A549 (cell line): Measurements from ENCODE around the gene RGS10. TPM values are rescaled to one million over a fixed set of nuclear protein-coding genes. Genes with fewer than 3 reads are reported as not detected.

ENCODE experiments used
- ATAC-seq, 2 experiments: fragments of 200-7000 bp in 1 of 2; fragments of >200 bp in 1 of 2; cut with Nextera tagmentation in 1 of 2; cut with Tn5 transposase in 1 of 2; 3 replicates each; pipeline versions ENCODE4 v1.8.0 to v1.9.1; 2018 to 2020; ENCODE audit warnings: mild to moderate bottlenecking in 1 of 2, moderate library complexity in 1 of 2
- CTCF ChIA-PET: fragments of 300-600 bp; sonication (Branson Sonifier 250); formaldehyde crosslinking; extraction: SDS; loops from one replicate; lab custom pipeline; 2021; ENCODE audit warnings: antibody characterized with exemption, inconsistent platforms; lab: Yijun Ruan, JAX
- POLR2A ChIA-PET: fragments of 350-600 bp; formaldehyde crosslinking; extraction: SDS; loops from one replicate; lab custom pipeline; 2021; ENCODE audit warnings: antibody characterized with exemption, inconsistent platforms; lab: Yijun Ruan, JAX
- DNase-seq, 2 experiments: peaks; one replicate each; pipeline versions ENCODE4 v3.0.0 to v3.0.0-alpha.2; 2011 to 2016; ENCODE audit warnings: low read depth in 1 of 2, low spot score in 1 of 2
- FAIRE-seq: peaks from 2 replicates; lab custom pipeline; 2011; peaks lifted over from hg19 to GRCh38; lab: Jason Lieb, UNC
- H3K27ac ChIP-seq, 2 experiments: fragments of >200 bp; sonication (Bioruptor Twin); formaldehyde crosslinking; 3 replicates each; pipeline ENCODE4 v1.5.1; 2016 to 2017
- H3K4me1 ChIP-seq: fragments of >200 bp; sonication (Bioruptor Twin); formaldehyde crosslinking; 3 replicates; pipeline ENCODE4 v1.6.1; 2016
- H3K4me2 ChIP-seq: fragments of >200 bp; sonication (Bioruptor Twin); formaldehyde crosslinking; 3 replicates; pipeline ENCODE4 v1.6.1; 2016
- H3K4me3 ChIP-seq: fragments of >200 bp; sonication (Bioruptor Twin); formaldehyde crosslinking; 3 replicates; pipeline ENCODE4 v1.5.1; 2016
- H3K9me3 ChIP-seq: fragments of >200 bp; sonication (Bioruptor Twin); formaldehyde crosslinking; 3 replicates; pipeline ENCODE4 v1.6.1; 2016
- ATOH8 ChIP-seq: fragments of 250-450 bp; sonication (Bioruptor Pico); IDR thresholded peaks from 2 replicates; pipeline ENCODE4 v1.5.0; 2020; ENCODE audit warnings: low read depth, mild to moderate bottlenecking, moderate library complexity
- BCL3 ChIP-seq: fragments of >200 bp; sonication (Bioruptor Twin); formaldehyde crosslinking; IDR thresholded peaks from 3 replicates; pipeline ENCODE4 v1.6.1; 2016
- BHLHE40 ChIP-seq: IDR thresholded peaks from 2 replicates; pipeline ENCODE4 v1.6.1; 2012; ENCODE audit warnings: low read depth, low read length, inconsistent platforms
- CBX8 ChIP-seq: fragments of 200-600 bp; sonication (generic); IDR thresholded peaks from 2 replicates; pipeline ENCODE4 v1.6.1; 2016
- CEBPB ChIP-seq, 2 experiments: fragments of >200 bp in 1 of 2; sonication (Bioruptor Twin) in 1 of 2; formaldehyde crosslinking in 1 of 2; IDR thresholded peaks; 2 replicates each; pipeline ENCODE4 v1.6.1; 2012 to 2016
- ESRRA ChIP-seq: fragments of 150-350 bp; IDR thresholded peaks from 2 replicates; pipeline ENCODE4 v1.6.1; 2014; ENCODE audit warnings: mild to moderate bottlenecking, low read length, borderline replicate concordance
- FOSB ChIP-seq: fragments of 250-450 bp; sonication (Bioruptor Pico); IDR thresholded peaks from 2 replicates; pipeline ENCODE4 v1.5.0; 2020; ENCODE audit warnings: mild to moderate bottlenecking, moderate library complexity
- FOXS1 ChIP-seq: fragments of 250-450 bp; sonication (Bioruptor Pico); IDR thresholded peaks from 2 replicates; pipeline ENCODE4 v1.5.0; 2020; ENCODE audit warnings: mild to moderate bottlenecking, moderate library complexity
- HOXA7 ChIP-seq: fragments of 250-450 bp; sonication (Bioruptor Pico); IDR thresholded peaks from 2 replicates; pipeline ENCODE4 v1.5.0; 2020; ENCODE audit warnings: mild to moderate bottlenecking, moderate library complexity
- HOXB5 ChIP-seq: fragments of 250-450 bp; sonication (Bioruptor Pico); IDR thresholded peaks from 2 replicates; pipeline ENCODE4 v1.5.0; 2020; ENCODE audit warnings: mild to moderate bottlenecking, moderate library complexity
- JUNB ChIP-seq: fragments of >200 bp; sonication (Bioruptor Twin); formaldehyde crosslinking; IDR thresholded peaks from 2 replicates; pipeline ENCODE4 v1.6.1; 2016
- KDM1A ChIP-seq: fragments of 200-600 bp; sonication (generic); IDR thresholded peaks from 2 replicates; pipeline ENCODE4 v1.6.1; 2016; ENCODE audit warnings: low read depth, mild to moderate bottlenecking
- KDM5A ChIP-seq: fragments of 200-600 bp; sonication (generic); IDR thresholded peaks from 2 replicates; pipeline ENCODE4 v1.6.1; 2016; ENCODE audit warnings: antibody characterized with exemption, mild to moderate bottlenecking
- MAFK ChIP-seq: fragments of 450-650 bp; IDR thresholded peaks from 2 replicates; pipeline ENCODE4 v1.6.1; 2014; ENCODE audit not compliant: partially characterized antibody
- NFE2L2 ChIP-seq: fragments of 150-350 bp; conservative IDR thresholded peaks from 2 replicates; pipeline ENCODE4 v1.6.1; 2014; ENCODE audit warnings: low read length
- NPAS2 ChIP-seq: fragments of 250-450 bp; sonication (Bioruptor Pico); IDR thresholded peaks from 2 replicates; pipeline ENCODE4 v1.8.0; 2022; ENCODE audit warnings: mild to moderate bottlenecking, moderate library complexity, borderline replicate concordance
- NR3C1 ChIP-seq: fragments of >200 bp; sonication (Bioruptor Twin); formaldehyde crosslinking; IDR thresholded peaks from 3 replicates; pipeline ENCODE4 v1.6.1; 2017
- PBX3 ChIP-seq: IDR thresholded peaks from 2 replicates; pipeline ENCODE4 v1.6.1; 2012
- PHF8 ChIP-seq: fragments of 200-600 bp; sonication (generic); IDR thresholded peaks from 2 replicates; pipeline ENCODE4 v1.6.1; 2016; ENCODE audit warnings: low read depth, mild to moderate bottlenecking, antibody characterized with exemption, moderate library complexity, borderline replicate concordance
- RCOR1 ChIP-seq: fragments of 150-350 bp; IDR thresholded peaks from 2 replicates; pipeline ENCODE4 v1.6.1; 2014; ENCODE audit warnings: antibody characterized with exemption, low read length, low read depth
- SMC3 ChIP-seq: fragments of >200 bp; sonication (Bioruptor Twin); formaldehyde crosslinking; IDR thresholded peaks from 3 replicates; pipeline ENCODE4 v1.6.1; 2018; ENCODE audit warnings: inconsistent platforms
- USF2 ChIP-seq: fragments of 450-650 bp; IDR thresholded peaks from 2 replicates; pipeline ENCODE4 v1.6.1; 2014; ENCODE audit warnings: antibody characterized with exemption
- ZFP36 ChIP-seq: fragments of 450-650 bp; IDR thresholded peaks from 2 replicates; pipeline ENCODE4 v1.6.1; 2014; ENCODE audit warnings: borderline replicate concordance; ENCODE audit not compliant: partially characterized antibody
- ZNF302 ChIP-seq: fragments of 250-450 bp; sonication (Bioruptor Pico); IDR thresholded peaks from 2 replicates; pipeline ENCODE4 v1.9.0; 2021; ENCODE audit warnings: inconsistent platforms, mild to moderate bottlenecking, moderate library complexity
- ZSCAN20 ChIP-seq: fragments of 250-450 bp; sonication (Bioruptor Pico); IDR thresholded peaks from 2 replicates; pipeline ENCODE4 v1.8.0; 2022; ENCODE audit warnings: mild to moderate bottlenecking, moderate library complexity
- WGBS: methylation state at CpG from one replicate; pipeline ENCODE4 v1.1.6; 2017; ENCODE audit errors: missing lambda C conversion rate; 5-methylcytosine and 5-hydroxymethylcytosine counted together
- polyA plus RNA-seq, 4 experiments: library from polyadenylated mRNA; depleted of rRNA in 3 of 4; stranded (reverse); fragments of >200 nt; fragmentation: RNase III in 1 of 4; extraction: RNeasy Plus Mini Kit Qiagen cat#74134 plus additional on column Dnase treatment in 1 of 4; gene quantifications; 2 replicates in 3 of 4; 3 replicates in 1 of 4; pipeline ENCODE4 v1.2.3, GENCODE V29; 2011 to 2017

RGS10 gene
- polyA plus RNA-seq, 2 of the 4 experiments (the other 2 are of a cell fraction) = 39.7 to 46.4 TPM

- DNase-seq (no peak), FAIRE-seq (no peak), ATAC-seq (no peak)
- no peak overlapping the region for H3K4me3 ChIP-seq
- no peak overlapping the region for H3K4me2 ChIP-seq
- H3K4me1 ChIP-seq = no peaks in the 10 kb centered on the region
- no peaks in the 10 kb centered on the region for H3K9me3 ChIP-seq
- H3K27ac ChIP-seq = no peak overlapping the region
- ChIA-PET POLR2A (interaction anchor here (0.6 kb wide), 1 partner anchor 9 kb away, joined by 3 read pairs; no protein-coding TSS in a partner anchor), CTCF (interaction anchor here (0.7 kb wide), 1 partner anchor 150 kb away, joined by 3 read pairs; the partner anchor contains the start of gene INPP5F)
- TF ChIP-seq CEBPB (IDR thresholded peaks at IDR 0.05) (no peak), RCOR1 (no peak), NR3C1 (no peak)
These were observed 33.5 kb upstream of the RGS10 start for GRCh38 chr10:119575991-119576390.

- FAIRE-seq (no peak), ATAC-seq (peak in 1 of 2 experiments; percentile 61; a peak in 2 of 6 replicates), DNase-seq (peak; percentile 21 to 25)
- WGBS = 68% methylated on average over 5 of the region's 5 CpGs
- no peaks in the 10 kb centered on the region for H3K9me3 ChIP-seq
- CTCF ChIA-PET = no interaction called here
- no peaks in the 10 kb centered on the region for H3K4me1 ChIP-seq
- POLR2A ChIA-PET = interaction anchor here (0.6 kb wide), 1 partner anchor 10 kb away, joined by 3 read pairs; no protein-coding TSS in a partner anchor
- H3K27ac ChIP-seq = no peak overlapping the region
- no peak overlapping the region for H3K4me2 ChIP-seq
- TF ChIP-seq BCL3 = no peak
- TF ChIP-seq PHF8 = no peak
- no peak for TF ChIP-seq ZSCAN20 (CRISPR knock-in tag)
- no peak for TF ChIP-seq USF2
- TF ChIP-seq FOSB (CRISPR knock-in tag) = no peak
- TF ChIP-seq PBX3 = no peak
- no peak overlapping the region for H3K4me3 ChIP-seq
These were observed 33.0 kb upstream of the RGS10 start for GRCh38 chr10:119575506-119575905.

GRCh38 chr10:119567978-119568377 is 25.5 kb upstream of the RGS10 start:
- Histone ChIP-seq H3K4me1 (no peaks in the 10 kb centered on the region), H3K9me3 (no peaks in the 10 kb centered on the region), H3K4me2 (no peak overlapping the region), H3K4me3 (no peak overlapping the region), H3K27ac (no peak overlapping the region)
- FAIRE-seq (no peak), ATAC-seq (no peak), DNase-seq (no peak)
- WGBS = 87% methylated on average over 8 of the region's 8 CpGs
- CTCF ChIA-PET = no interaction called here
- POLR2A ChIA-PET = no interaction called here
- no peak for TF ChIP-seq NPAS2 (CRISPR knock-in tag)
- TF ChIP-seq CBX8 = no peak
- no peak for TF ChIP-seq SMC3
- TF ChIP-seq KDM1A = no peak
- no peak for TF ChIP-seq ZFP36
- no peak for TF ChIP-seq NFE2L2
- no peak for TF ChIP-seq MAFK
- no peak for TF ChIP-seq FOXS1 (CRISPR knock-in tag)
- TF ChIP-seq HOXB5 (CRISPR knock-in tag) = no peak
- TF ChIP-seq PBX3 = no peak
- no peak for TF ChIP-seq JUNB
- no peak for TF ChIP-seq ZNF302 (CRISPR knock-in tag)
- no peak for TF ChIP-seq BCL3
- TF ChIP-seq ESRRA = no peak
- TF ChIP-seq BHLHE40 = no peak
- no peak for TF ChIP-seq ATOH8 (CRISPR knock-in tag)
- TF ChIP-seq FOSB (CRISPR knock-in tag) = no peak
- TF ChIP-seq HOXA7 = no peak
- TF ChIP-seq KDM5A = no peak
